Loucy (cell line): ENCODE measurements around the gene ZBTB21.
"Not testable (repeated sequence)": the region's sequence is repeated elsewhere in the genome, so short reads cannot be mapped to it uniquely, and the experiment has no call there.

ENCODE experiments used
- EZH2phosphoT487 ChIP-seq: fragments of 200-600 bp; IDR thresholded peaks from 2 replicates; pipeline ENCODE4 v1.6.1; 2018; ENCODE audit warnings: antibody characterized with exemption, mild to moderate bottlenecking, moderate library complexity, borderline replicate concordance
- TF ChIP-seq, protein P1 (sequence below): fragments of 200-600 bp; sonication (generic); conservative IDR thresholded peaks from 2 replicates; pipeline ENCODE4 v1.5.1; 2014; ENCODE audit warnings: mild to moderate bottlenecking, antibody characterized with exemption, low read length

DNA sequence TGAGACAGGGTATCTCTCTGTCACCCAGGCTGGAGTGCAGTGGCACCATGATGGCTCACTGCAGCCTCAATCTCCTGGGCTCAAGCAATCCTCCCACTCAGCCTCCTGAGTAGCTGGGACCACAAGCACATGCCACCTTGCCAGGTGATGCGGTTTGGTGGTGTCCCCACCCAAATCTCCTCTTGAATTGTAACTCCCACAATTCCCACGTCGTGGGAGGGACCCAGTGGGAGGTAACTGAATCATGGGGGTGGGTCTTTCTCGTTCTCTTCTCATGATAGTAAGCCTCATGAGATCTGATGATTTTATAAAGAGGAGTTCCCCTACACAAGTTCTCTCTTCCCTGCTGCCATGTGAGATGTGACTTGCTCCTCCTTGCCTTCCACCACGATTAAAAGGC, 15.5 kb downstream of the ZBTB21 start:
- TF ChIP-seq, protein P1, sequence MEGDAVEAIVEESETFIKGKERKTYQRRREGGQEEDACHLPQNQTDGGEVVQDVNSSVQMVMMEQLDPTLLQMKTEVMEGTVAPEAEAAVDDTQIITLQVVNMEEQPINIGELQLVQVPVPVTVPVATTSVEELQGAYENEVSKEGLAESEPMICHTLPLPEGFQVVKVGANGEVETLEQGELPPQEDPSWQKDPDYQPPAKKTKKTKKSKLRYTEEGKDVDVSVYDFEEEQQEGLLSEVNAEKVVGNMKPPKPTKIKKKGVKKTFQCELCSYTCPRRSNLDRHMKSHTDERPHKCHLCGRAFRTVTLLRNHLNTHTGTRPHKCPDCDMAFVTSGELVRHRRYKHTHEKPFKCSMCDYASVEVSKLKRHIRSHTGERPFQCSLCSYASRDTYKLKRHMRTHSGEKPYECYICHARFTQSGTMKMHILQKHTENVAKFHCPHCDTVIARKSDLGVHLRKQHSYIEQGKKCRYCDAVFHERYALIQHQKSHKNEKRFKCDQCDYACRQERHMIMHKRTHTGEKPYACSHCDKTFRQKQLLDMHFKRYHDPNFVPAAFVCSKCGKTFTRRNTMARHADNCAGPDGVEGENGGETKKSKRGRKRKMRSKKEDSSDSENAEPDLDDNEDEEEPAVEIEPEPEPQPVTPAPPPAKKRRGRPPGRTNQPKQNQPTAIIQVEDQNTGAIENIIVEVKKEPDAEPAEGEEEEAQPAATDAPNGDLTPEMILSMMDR: not testable (repeated sequence)
- TF ChIP-seq EZH2phosphoT487: not testable (repeated sequence)
